HepG2 (cell line): Measurements from ENCODE around the gene HOXB5. TPM values are rescaled to one million over a fixed set of nuclear protein-coding genes. Genes with fewer than 3 reads are reported as not detected.

Experiments used
- ATAC-seq: fragments of 200-7000 bp; cut with Tn5 transposase; 3 replicates; pipeline ENCODE4 v1.9.1; 2020; ENCODE audit warnings: mild to moderate bottlenecking, moderate library complexity
- BruUV-seq: library from RNA; stranded (reverse); fragments of 400-500 nt; replicated peaks from 2 replicates; lab custom pipeline; 2021; lab: Mats Ljungman, UMichigan
- CTCF ChIA-PET: fragments of 300-600 bp; formaldehyde crosslinking; extraction: SDS; loops from one replicate; lab custom pipeline; 2021; ENCODE audit warnings: low total read pairs, inconsistent platforms, low intra/inter-chr PET ratio; lab: Yijun Ruan, JAX
- POLR2A ChIA-PET: fragments of 350-600 bp; sonication (Branson Sonifier 250); formaldehyde crosslinking; loops from one replicate; lab custom pipeline; 2020; ENCODE audit warnings: antibody characterized with exemption, inconsistent platforms; lab: Yijun Ruan, JAX
- DNase-seq: peaks from one replicate; pipeline ENCODE4 v3.0.0-alpha.2; 2015; ENCODE audit warnings: low spot score
- FAIRE-seq: peaks from 3 replicates; lab custom pipeline; 2011; peaks lifted over from hg19 to GRCh38; lab: Jason Lieb, UNC
- H2AFZ ChIP-seq: one replicate; pipeline ENCODE4 v1.6.1; 2011; ENCODE audit warnings: low read length, inconsistent platforms
- H3K27ac ChIP-seq: fragments of 300-600 bp; 3 replicates; pipeline ENCODE4 v1.8.0; 2011; ENCODE audit warnings: mixed run types, mild to moderate bottlenecking, mixed read lengths, low read length, inconsistent platforms; ENCODE audit not compliant: insufficient read depth; ENCODE audit errors: extremely low read length
- H3K27me3 ChIP-seq, 2 experiments: fragments of 200-600 bp in 1 of 2; 2 replicates in 1 of 2; 3 replicates in 1 of 2; pipeline versions ENCODE4 v1.6.0 to v1.8.0; 2011; ENCODE audit warnings: low read length in 2 of 2, mild to moderate bottlenecking in 2 of 2, moderate library complexity in 2 of 2, inconsistent platforms in 1 of 2; ENCODE audit not compliant: insufficient read depth in 2 of 2, control insufficient read depth in 1 of 2
- H3K36me3 ChIP-seq, 2 experiments: fragments of 200-600 bp in 1 of 2; replicated peaks in 1 of 2; 2 replicates in 1 of 2; 3 replicates in 1 of 2; pipeline versions ENCODE4 v1.5.1 to v1.8.0; 2011; ENCODE audit warnings: low read length in 2 of 2, inconsistent platforms in 1 of 2; ENCODE audit not compliant: insufficient read depth in 2 of 2, control insufficient read depth in 1 of 2
- H3K4me1 ChIP-seq: 2 replicates; pipeline ENCODE4 v1.5.1; 2012; ENCODE audit warnings: low read length, inconsistent platforms; ENCODE audit not compliant: insufficient read depth
- H3K4me2 ChIP-seq: 2 replicates; pipeline ENCODE4 v1.6.0; 2011; ENCODE audit warnings: low read depth, low read length, inconsistent platforms
- H3K4me3 ChIP-seq, 3 experiments: fragments of 200-600 bp in 1 of 3; sonication (generic), shearing (Covaris generic) in 1 of 3; replicated peaks in 1 of 3; 2 replicates each; pipeline ENCODE4 v1.5.1; 2011 to 2016; ENCODE audit warnings: low read length in 3 of 3, inconsistent platforms in 2 of 3, low read depth in 2 of 3, mild to moderate bottlenecking in 2 of 3, control low read depth in 1 of 3, mixed read lengths in 1 of 3; ENCODE audit not compliant: insufficient read depth in 1 of 3
- H3K79me2 ChIP-seq: one replicate; pipeline ENCODE4 v1.6.1; 2011; ENCODE audit warnings: low read length, inconsistent platforms; ENCODE audit not compliant: insufficient read depth
- H3K9ac ChIP-seq: 2 replicates; pipeline ENCODE4 v1.6.0; 2011; ENCODE audit warnings: mild to moderate bottlenecking, low read depth, low read length, inconsistent platforms; ENCODE audit not compliant: insufficient read depth
- H3K9me3 ChIP-seq: 2 replicates; pipeline ENCODE4 v1.5.1; 2012; ENCODE audit warnings: mild to moderate bottlenecking, low read length
- H4K20me1 ChIP-seq: 2 replicates; pipeline ENCODE4 v1.6.0; 2011; ENCODE audit warnings: inconsistent platforms, mild to moderate bottlenecking, low read length, moderate library complexity; ENCODE audit not compliant: insufficient read depth
- EZH2 ChIP-seq: conservative IDR thresholded peaks from 2 replicates; pipeline ENCODE4 v1.6.1; 2012; ENCODE audit warnings: mild to moderate bottlenecking, low read depth, low read length, moderate library complexity
- TMF1 ChIP-seq: sonication (generic); formaldehyde crosslinking; IDR thresholded peaks from 2 replicates; pipeline ENCODE4 v1.8.1; 2022; ENCODE audit warnings: low read depth, missing genetic modification reagents
- ZNF33B ChIP-seq: sonication (generic); formaldehyde crosslinking; IDR thresholded peaks from 2 replicates; pipeline ENCODE4 v1.5.1; 2020; ENCODE audit warnings: mild to moderate bottlenecking, missing genetic modification reagents
- WGBS: methylation state at CpG from one replicate; pipeline ENCODE4 v1.1.6; 2017; ENCODE audit warnings: low lambda C conversion rate; 5-methylcytosine and 5-hydroxymethylcytosine counted together
- in situ Hi-C: cut with HindIII; loops from 2 replicates; pipeline ENCODE4 v1.10.0; 2017; ENCODE audit warnings: low pct_unique_long_range_greater_than_20kb; ENCODE audit not compliant: extremely low pct_ligation_motif_present
- intact Hi-C: fragments of 100-400 bp; cut with micrococcal nuclease; formaldehyde crosslinking; loops from one replicate; pipeline ENCODE4 v1.10.0; 2022; ENCODE audit not compliant: unreplicated experiment
- polyA plus RNA-seq, 8 experiments: library from polyadenylated mRNA; depleted of rRNA in 3 of 8; stranded (reverse) in 7 of 8; unstranded in 1 of 8; fragments of >200 nt; fragmentation: Illumina TruSeq in 4 of 8; extraction: Trizol in 4 of 8; gene quantifications; 2 replicates each; pipeline versions ENCODE4 v1.2.1 to v1.2.3, GENCODE V29; 2011 to 2016; ENCODE audit warnings: low read depth in 4 of 8, missing spikeins in 1 of 8, mixed read lengths in 1 of 8; ENCODE audit not compliant: insufficient read depth in 1 of 8
- total RNA-seq, 5 experiments: library from RNA; depleted of rRNA; stranded (reverse); fragments of >200 nt; fragmentation: Illumina TruSeq; extraction: Trizol; gene quantifications; 2 replicates each; pipeline ENCODE4 v1.2.3, GENCODE V29; 2016; ENCODE audit warnings: low read depth in 1 of 5

Gene HOXB5
- total and polyA plus RNA-seq, 2 of the 13 experiments (the other 11 are each of a cell fraction or from before 2014, with no cell fraction given): not detected

- FAIRE-seq (no peak), ATAC-seq (no peak), DNase-seq (no peak)
- H3K9ac ChIP-seq: no peak overlapping the region
- no peaks in the 10 kb centered on the region for H3K36me3 ChIP-seq
- intact Hi-C loops (no loop called here), in situ Hi-C loops (no loop called here)
- no peaks in the 10 kb centered on the region for H3K9me3 ChIP-seq
- H3K4me3 ChIP-seq: no peak overlapping the region
- H3K79me2 ChIP-seq: no peaks in the 10 kb centered on the region
- H3K4me2 ChIP-seq: no peak overlapping the region
- ChIA-PET POLR2A (no interaction called here), CTCF (no interaction called here)
- H3K27ac ChIP-seq: no peak overlapping the region
- 10% methylated on average over 13 of the region's 13 CpGs for WGBS
- H2AFZ ChIP-seq: no peak overlapping the region
- 0 out of 2 replicates have a peak, but pooled peaks have one; percentile 18 for TF ChIP-seq EZH2
- no peak for TF ChIP-seq TMF1
- H3K4me1 ChIP-seq: no peaks in the 10 kb centered on the region
- no peaks in the 10 kb centered on the region; the same call in 1 of the 2 replicates for H4K20me1 ChIP-seq
- peaks cover 34 to 97% of the 10 kb centered on the region in 2 experiments for H3K27me3 ChIP-seq
- BruUV-seq: no TSS peak
These were observed 35.3 kb downstream of the HOXB5 start for GRCh38 chr17:48558057-48558830.

- intact Hi-C loops (no loop called here), in situ Hi-C loops (no loop called here)
- Histone ChIP-seq H3K36me3 (no peaks in the 10 kb centered on the region), H3K4me2 (no peak overlapping the region), H3K9me3 (no peaks in the 10 kb centered on the region), H2AFZ (no peak overlapping the region), H3K4me1 (no peaks in the 10 kb centered on the region), H3K9ac (no peak overlapping the region), H3K27ac (no peak overlapping the region), H3K27me3 (peaks cover 39 to 96% of the 10 kb centered on the region in 2 experiments), H4K20me1 (no peaks in the 10 kb centered on the region; the same call in 1 of the 2 replicates), H3K4me3 (no peak overlapping the region), H3K79me2 (no peaks in the 10 kb centered on the region)
- POLR2A ChIA-PET: no interaction called here
- CTCF ChIA-PET: no interaction called here
- ATAC-seq (no peak), DNase-seq (no peak), FAIRE-seq (no peak)
- no TSS peak for BruUV-seq
- under 1% methylated on average over 7 of the region's 7 CpGs for WGBS
- TF ChIP-seq EZH2 (0 out of 2 replicates have a peak, but pooled peaks have one; percentile 14), ZNF33B (CRISPR knock-in tag) (no peak)
These were observed 36.8 kb downstream of the HOXB5 start for GRCh38 chr17:48556576-48557401.
